ENCODE data around the gene TIPRL.
A peak's percentile ranks its signal among the peaks of the same experiment; 100 is the strongest.

The TIPRL gene

GRCh38 chr1:168217664-168218063, 38.9 kb downstream of the TIPRL start:
- Histone ChIP-seq H3K4me1 (ENCODE audit: insufficient read depth, low read length) (peaks cover 16% of the 10 kb centered on the region), H3K9me3 (ENCODE audit: insufficient read depth, low read depth, low read length) (no peaks in the 10 kb centered on the region), H3K27ac (ENCODE audit: low read depth, low read length) (no peak overlapping the region), H3K9ac (ENCODE audit: low read depth, low read length) (no peak overlapping the region), H3K27me3 (ENCODE audit: insufficient read depth, low read length) (no peaks in the 10 kb centered on the region), H3K36me3 (ENCODE audit: insufficient read depth, low read length) (no peaks in the 10 kb centered on the region), H3K4me3 (ENCODE audit: low read length) (no peak overlapping the region)
- 82% methylated on average over 4 of the region's 4 CpGs for WGBS

GRCh38 chr1:168218658-168219057, 39.9 kb downstream of the TIPRL start:
- 83% methylated on average over 4 of the region's 4 CpGs for WGBS
- Histone ChIP-seq H3K36me3 (ENCODE audit: insufficient read depth, low read length) (no peaks in the 10 kb centered on the region), H3K9ac (ENCODE audit: low read depth, low read length) (no peak overlapping the region), H3K4me1 (ENCODE audit: insufficient read depth, low read length) (peaks cover 16% of the 10 kb centered on the region), H3K27me3 (ENCODE audit: insufficient read depth, low read length) (no peaks in the 10 kb centered on the region), H3K9me3 (ENCODE audit: insufficient read depth, low read depth, low read length) (peaks cover 7% of the 10 kb centered on the region; the same call in 1 of the 2 replicates), H3K4me3 (ENCODE audit: low read length) (no peak overlapping the region), H3K27ac (ENCODE audit: low read depth, low read length) (no peak overlapping the region)

- WGBS, result 80% methylated on average over 6 of the region's 6 CpGs
Measured at GRCh38 chr1:168220470-168220871, 41.7 kb downstream of the TIPRL start.

GRCh38 chr1:168221275-168221674, 42.5 kb downstream of the TIPRL start:
- Histone ChIP-seq H3K27ac (ENCODE audit: low read depth, low read length) (no peak overlapping the region), H3K9me3 (ENCODE audit: insufficient read depth, low read depth, low read length) (peaks cover 8% of the 10 kb centered on the region; the same call in 1 of the 2 replicates), H3K36me3 (ENCODE audit: insufficient read depth, low read length) (no peaks in the 10 kb centered on the region), H3K4me1 (ENCODE audit: insufficient read depth, low read length) (peaks cover 16% of the 10 kb centered on the region), H3K9ac (ENCODE audit: low read depth, low read length) (no peak overlapping the region), H3K4me3 (ENCODE audit: low read length) (no peak overlapping the region), H3K27me3 (ENCODE audit: insufficient read depth, low read length) (no peaks in the 10 kb centered on the region)
- WGBS, result 88% methylated on average over 2 of the region's 2 CpGs

More at GRCh38 chr1:168220470-168220871, 41.7 kb downstream of the TIPRL start:
- H3K27me3 ChIP-seq (ENCODE audit: insufficient read depth, low read length), result no peaks in the 10 kb centered on the region
- peaks cover 16% of the 10 kb centered on the region for H3K4me1 ChIP-seq (ENCODE audit: insufficient read depth, low read length)
- H3K9me3 ChIP-seq (ENCODE audit: insufficient read depth, low read depth, low read length), result peaks cover 8% of the 10 kb centered on the region; the same call in 1 of the 2 replicates
- no peak overlapping the region for H3K27ac ChIP-seq (ENCODE audit: low read depth, low read length)
- no peak overlapping the region for H3K9ac ChIP-seq (ENCODE audit: low read depth, low read length)
- H3K36me3 ChIP-seq (ENCODE audit: insufficient read depth, low read length), result no peaks in the 10 kb centered on the region
- no peak overlapping the region for H3K4me3 ChIP-seq (ENCODE audit: low read length)

- Histone ChIP-seq H3K27ac (ENCODE audit: low read depth, low read length) (no peak overlapping the region), H3K9ac (ENCODE audit: low read depth, low read length) (no peak overlapping the region), H3K4me1 (ENCODE audit: insufficient read depth, low read length) (peaks cover 16% of the 10 kb centered on the region), H3K36me3 (ENCODE audit: insufficient read depth, low read length) (no peaks in the 10 kb centered on the region), H3K27me3 (ENCODE audit: insufficient read depth, low read length) (no peaks in the 10 kb centered on the region), H3K4me3 (ENCODE audit: low read length) (no peak overlapping the region), H3K9me3 (ENCODE audit: insufficient read depth, low read depth, low read length) (peaks cover 8% of the 10 kb centered on the region; the same call in 1 of the 2 replicates)
Measured at GRCh38 chr1:168223261-168223660, 44.5 kb downstream of the TIPRL start.

- Histone ChIP-seq H3K4me3 (ENCODE audit: low read length) (no peak overlapping the region), H3K27me3 (ENCODE audit: insufficient read depth, low read length) (no peaks in the 10 kb centered on the region), H3K9ac (ENCODE audit: low read depth, low read length) (no peak overlapping the region), H3K27ac (ENCODE audit: low read depth, low read length) (no peak overlapping the region), H3K9me3 (ENCODE audit: insufficient read depth, low read depth, low read length) (peaks cover 8% of the 10 kb centered on the region; the same call in 1 of the 2 replicates), H3K4me1 (ENCODE audit: insufficient read depth, low read length) (peaks cover 10% of the 10 kb centered on the region), H3K36me3 (ENCODE audit: insufficient read depth, low read length) (no peaks in the 10 kb centered on the region)
Measured at GRCh38 chr1:168223681-168224540, 45.1 kb downstream of the TIPRL start.

- no peaks in the 10 kb centered on the region for H3K27me3 ChIP-seq (ENCODE audit: insufficient read depth, low read length)
- peak overlapping the region; percentile 94; the same call in 1 of the 2 replicates for H3K4me3 ChIP-seq (ENCODE audit: low read length)
- no peak overlapping the region for H3K27ac ChIP-seq (ENCODE audit: low read depth, low read length)
- no peaks in the 10 kb centered on the region for H3K36me3 ChIP-seq (ENCODE audit: insufficient read depth, low read length)
- H3K9ac ChIP-seq (ENCODE audit: low read depth, low read length), result no peak overlapping the region; the same call in 1 of the 2 replicates
- 98% methylated on average over 3 of the region's 3 CpGs for WGBS
- peaks cover 8% of the 10 kb centered on the region; the same call in 1 of the 2 replicates for H3K9me3 ChIP-seq (ENCODE audit: insufficient read depth, low read depth, low read length)
- peaks cover 8% of the 10 kb centered on the region; the same call in 1 of the 2 replicates for H3K4me1 ChIP-seq (ENCODE audit: insufficient read depth, low read length)
Measured at GRCh38 chr1:168224991-168225390, 46.2 kb downstream of the TIPRL start.

GRCh38 chr1:168225476-168226190, 46.9 kb downstream of the TIPRL start, which contains the start of gene SFT2D2:
Gene SFT2D2 (plus strand): TSS chr1:168226004. CDS start chr1:168226080, 76 bp downstream.
- H3K9ac ChIP-seq (ENCODE audit: low read depth, low read length), result peak within 1 kb of the TSS; percentile 91
- no peaks in the 10 kb centered on the region for H3K36me3 ChIP-seq (ENCODE audit: insufficient read depth, low read length)
- 2% methylated on average over 58 of the region's 58 CpGs for WGBS
- peak within 1 kb of the TSS; percentile 86 for H3K27ac ChIP-seq (ENCODE audit: low read depth, low read length)
- H3K4me3 ChIP-seq (ENCODE audit: low read length), result peak within 1 kb of the TSS; percentile 94
- peaks cover 8% of the 10 kb centered on the region; the same call in 1 of the 2 replicates for H3K4me1 ChIP-seq (ENCODE audit: insufficient read depth, low read length)
- peaks cover 8% of the 10 kb centered on the region; the same call in 1 of the 2 replicates for H3K9me3 ChIP-seq (ENCODE audit: insufficient read depth, low read depth, low read length)
- no peaks in the 10 kb centered on the region for H3K27me3 ChIP-seq (ENCODE audit: insufficient read depth, low read length)

GRCh38 chr1:168227620-168228019, 48.9 kb downstream of the TIPRL start:
- H3K27ac ChIP-seq (ENCODE audit: low read depth, low read length), result no peak overlapping the region
- H3K9ac ChIP-seq (ENCODE audit: low read depth, low read length), result no peak overlapping the region
- H3K9me3 ChIP-seq (ENCODE audit: insufficient read depth, low read depth, low read length), result peaks cover 8% of the 10 kb centered on the region; the same call in 1 of the 2 replicates
- peaks cover 8% of the 10 kb centered on the region for H3K36me3 ChIP-seq (ENCODE audit: insufficient read depth, low read length)
- no peaks in the 10 kb centered on the region for H3K27me3 ChIP-seq (ENCODE audit: insufficient read depth, low read length)
- 73% methylated on average over 7 of the region's 7 CpGs for WGBS
- peaks cover 8% of the 10 kb centered on the region; the same call in 1 of the 2 replicates for H3K4me1 ChIP-seq (ENCODE audit: insufficient read depth, low read length)
- H3K4me3 ChIP-seq (ENCODE audit: low read length), result no peak overlapping the region

- Histone ChIP-seq H3K36me3 (ENCODE audit: insufficient read depth, low read length) (peaks cover 27% of the 10 kb centered on the region), H3K27me3 (ENCODE audit: insufficient read depth, low read length) (no peaks in the 10 kb centered on the region), H3K4me1 (ENCODE audit: insufficient read depth, low read length) (peaks cover 8% of the 10 kb centered on the region; the same call in 1 of the 2 replicates), H3K4me3 (ENCODE audit: low read length) (no peak overlapping the region), H3K9ac (ENCODE audit: low read depth, low read length) (no peak overlapping the region), H3K27ac (ENCODE audit: low read depth, low read length) (no peak overlapping the region), H3K9me3 (ENCODE audit: insufficient read depth, low read depth, low read length) (no peaks in the 10 kb centered on the region)
- 94% methylated on average over 4 of the region's 4 CpGs for WGBS
Measured at GRCh38 chr1:168229893-168230292, 51.1 kb downstream of the TIPRL start.

- 99% methylated on average over 3 of the region's 3 CpGs for WGBS
- no peak overlapping the region for H3K27ac ChIP-seq (ENCODE audit: low read depth, low read length)
- peaks cover 33% of the 10 kb centered on the region for H3K36me3 ChIP-seq (ENCODE audit: insufficient read depth, low read length)
- no peak overlapping the region for H3K4me3 ChIP-seq (ENCODE audit: low read length)
- no peaks in the 10 kb centered on the region for H3K9me3 ChIP-seq (ENCODE audit: insufficient read depth, low read depth, low read length)
- H3K27me3 ChIP-seq (ENCODE audit: insufficient read depth, low read length), result no peaks in the 10 kb centered on the region
- no peak overlapping the region for H3K9ac ChIP-seq (ENCODE audit: low read depth, low read length)
- H3K4me1 ChIP-seq (ENCODE audit: insufficient read depth, low read length), result peaks cover 8% of the 10 kb centered on the region; the same call in 1 of the 2 replicates
Measured at GRCh38 chr1:168230709-168231108, 51.9 kb downstream of the TIPRL start.
